HepG2 (cell line): ENCODE results near the gene NIP7. TPM values are rescaled to one million over a fixed set of nuclear protein-coding genes. Genes with fewer than 3 reads are reported as not detected.

Source experiments
- ATAC-seq: fragments of 200-7000 bp; cut with Tn5 transposase; 3 replicates; pipeline ENCODE4 v1.9.1; 2020; ENCODE audit warnings: mild to moderate bottlenecking, moderate library complexity
- BruUV-seq: library from RNA; stranded (reverse); fragments of 400-500 nt; replicated peaks from 2 replicates; lab custom pipeline; 2021; lab: Mats Ljungman, UMichigan
- CTCF ChIA-PET: fragments of 300-600 bp; formaldehyde crosslinking; extraction: SDS; loops from one replicate; lab custom pipeline; 2021; ENCODE audit warnings: low total read pairs, inconsistent platforms, low intra/inter-chr PET ratio; lab: Yijun Ruan, JAX
- POLR2A ChIA-PET: fragments of 350-600 bp; sonication (Branson Sonifier 250); formaldehyde crosslinking; loops from one replicate; lab custom pipeline; 2020; ENCODE audit warnings: antibody characterized with exemption, inconsistent platforms; lab: Yijun Ruan, JAX
- DNase-seq: peaks from one replicate; pipeline ENCODE4 v3.0.0-alpha.2; 2015; ENCODE audit warnings: low spot score
- FAIRE-seq: peaks from 3 replicates; lab custom pipeline; 2011; peaks lifted over from hg19 to GRCh38; lab: Jason Lieb, UNC
- H2AFZ ChIP-seq: one replicate; pipeline ENCODE4 v1.6.1; 2011; ENCODE audit warnings: low read length, inconsistent platforms
- H3K27ac ChIP-seq: fragments of 300-600 bp; 3 replicates; pipeline ENCODE4 v1.8.0; 2011; ENCODE audit warnings: mixed run types, mild to moderate bottlenecking, mixed read lengths, low read length, inconsistent platforms; ENCODE audit not compliant: insufficient read depth; ENCODE audit errors: extremely low read length
- H3K27me3 ChIP-seq, 2 experiments: fragments of 200-600 bp in 1 of 2; 2 replicates in 1 of 2; 3 replicates in 1 of 2; pipeline versions ENCODE4 v1.6.0 to v1.8.0; 2011; ENCODE audit warnings: low read length in 2 of 2, mild to moderate bottlenecking in 2 of 2, moderate library complexity in 2 of 2, inconsistent platforms in 1 of 2; ENCODE audit not compliant: insufficient read depth in 2 of 2, control insufficient read depth in 1 of 2
- H3K36me3 ChIP-seq, 2 experiments: fragments of 200-600 bp in 1 of 2; replicated peaks in 1 of 2; 2 replicates in 1 of 2; 3 replicates in 1 of 2; pipeline versions ENCODE4 v1.5.1 to v1.8.0; 2011; ENCODE audit warnings: low read length in 2 of 2, inconsistent platforms in 1 of 2; ENCODE audit not compliant: insufficient read depth in 2 of 2, control insufficient read depth in 1 of 2
- H3K4me1 ChIP-seq: 2 replicates; pipeline ENCODE4 v1.5.1; 2012; ENCODE audit warnings: low read length, inconsistent platforms; ENCODE audit not compliant: insufficient read depth
- H3K4me2 ChIP-seq: 2 replicates; pipeline ENCODE4 v1.6.0; 2011; ENCODE audit warnings: low read depth, low read length, inconsistent platforms
- H3K4me3 ChIP-seq, 3 experiments: fragments of 200-600 bp in 1 of 3; sonication (generic), shearing (Covaris generic) in 1 of 3; replicated peaks in 1 of 3; 2 replicates each; pipeline ENCODE4 v1.5.1; 2011 to 2016; ENCODE audit warnings: low read length in 3 of 3, inconsistent platforms in 2 of 3, low read depth in 2 of 3, mild to moderate bottlenecking in 2 of 3, control low read depth in 1 of 3, mixed read lengths in 1 of 3; ENCODE audit not compliant: insufficient read depth in 1 of 3
- H3K79me2 ChIP-seq: one replicate; pipeline ENCODE4 v1.6.1; 2011; ENCODE audit warnings: low read length, inconsistent platforms; ENCODE audit not compliant: insufficient read depth
- H3K9ac ChIP-seq: 2 replicates; pipeline ENCODE4 v1.6.0; 2011; ENCODE audit warnings: mild to moderate bottlenecking, low read depth, low read length, inconsistent platforms; ENCODE audit not compliant: insufficient read depth
- H3K9me3 ChIP-seq: 2 replicates; pipeline ENCODE4 v1.5.1; 2012; ENCODE audit warnings: mild to moderate bottlenecking, low read length
- H4K20me1 ChIP-seq: 2 replicates; pipeline ENCODE4 v1.6.0; 2011; ENCODE audit warnings: inconsistent platforms, mild to moderate bottlenecking, low read length, moderate library complexity; ENCODE audit not compliant: insufficient read depth
- ATAD3A ChIP-seq: sonication (generic); formaldehyde crosslinking; IDR thresholded peaks from 2 replicates; pipeline ENCODE4 v1.4.0; 2020; ENCODE audit warnings: missing genetic modification reagents
- CCAR2 ChIP-seq: fragments of 200-400 bp; formaldehyde crosslinking; optimal IDR thresholded peaks from 2 replicates; pipeline ENCODE3; 2018; ENCODE audit warnings: low read depth, mild to moderate bottlenecking, low read length, moderate library complexity
- CEBPG ChIP-seq: IDR thresholded peaks from 2 replicates; pipeline ENCODE4 v1.6.1; 2016
- IRX3 ChIP-seq: sonication (generic); formaldehyde crosslinking; IDR thresholded peaks from 2 replicates; pipeline ENCODE4 v1.8.1; 2023; ENCODE audit warnings: mild to moderate bottlenecking, low read depth, missing genetic modification reagents, borderline replicate concordance
- KLF13 ChIP-seq: sonication (generic); formaldehyde crosslinking; IDR thresholded peaks from 2 replicates; pipeline ENCODE4 v1.4.0; 2020; ENCODE audit warnings: mild to moderate bottlenecking, missing genetic modification reagents
- MIXL1 ChIP-seq: IDR thresholded peaks from 2 replicates; pipeline ENCODE4 v1.6.1; 2016
- ONECUT2 ChIP-seq: sonication (generic); formaldehyde crosslinking; IDR thresholded peaks from 2 replicates; pipeline ENCODE4 v1.4.0; 2020; ENCODE audit warnings: missing genetic modification reagents
- PTBP1 ChIP-seq: fragments of 200-400 bp; formaldehyde crosslinking; IDR thresholded peaks from 2 replicates; pipeline ENCODE4 v1.6.1; 2018; ENCODE audit warnings: low read length, low read depth; ENCODE audit not compliant: poor library complexity, severe bottlenecking
- RBFOX2 ChIP-seq: fragments of 200-400 bp; formaldehyde crosslinking; IDR thresholded peaks from 2 replicates; pipeline ENCODE4 v1.6.1; 2017; ENCODE audit warnings: low read depth, mild to moderate bottlenecking, low read length
- SMYD3 ChIP-seq: sonication (generic); formaldehyde crosslinking; IDR thresholded peaks from 2 replicates; pipeline ENCODE4 v1.8.1; 2023; ENCODE audit warnings: mild to moderate bottlenecking, missing genetic modification reagents
- SOX5 ChIP-seq: IDR thresholded peaks from 2 replicates; pipeline ENCODE4 v1.6.1; 2016; ENCODE audit warnings: borderline replicate concordance
- SP1 ChIP-seq, 2 experiments: fragments of 450-650 bp in 1 of 2; sonication (generic) in 1 of 2; formaldehyde crosslinking in 1 of 2; IDR thresholded peaks; 2 replicates each; pipeline versions ENCODE4 v1.4.0 to v1.6.1; 2016 to 2020; ENCODE audit warnings: missing genetic modification reagents in 1 of 2
- STAG1 ChIP-seq: sonication (generic); formaldehyde crosslinking; IDR thresholded peaks from 2 replicates; pipeline ENCODE4 v1.4.0; 2020; ENCODE audit warnings: missing genetic modification reagents
- SYNCRIP ChIP-seq: fragments of 200-400 bp; formaldehyde crosslinking; IDR thresholded peaks from 2 replicates; pipeline ENCODE4 v1.6.1; 2018; ENCODE audit warnings: mild to moderate bottlenecking, low read depth, low read length; ENCODE audit not compliant: insufficient read depth
- TBP ChIP-seq: sonication (generic); formaldehyde crosslinking; IDR thresholded peaks from 2 replicates; pipeline ENCODE4 v1.5.0; 2020; ENCODE audit warnings: missing genetic modification reagents
- THAP8 ChIP-seq: sonication (generic); formaldehyde crosslinking; IDR thresholded peaks from 2 replicates; pipeline ENCODE4 v1.5.1; 2020; ENCODE audit warnings: missing genetic modification reagents, mild to moderate bottlenecking, borderline replicate concordance
- YY1 ChIP-seq: IDR thresholded peaks from 2 replicates; pipeline ENCODE4 v1.6.1; 2011; ENCODE audit warnings: low read length, low read depth, moderate library complexity, mild to moderate bottlenecking; ENCODE audit not compliant: insufficient read depth, insufficient replicate concordance
- ZBTB42 ChIP-seq: sonication (generic); formaldehyde crosslinking; IDR thresholded peaks from 2 replicates; pipeline ENCODE4 v1.5.0; 2020; ENCODE audit warnings: mild to moderate bottlenecking, missing genetic modification reagents
- ZNF20 ChIP-seq: sonication (generic); formaldehyde crosslinking; IDR thresholded peaks from 2 replicates; pipeline ENCODE4 v1.4.0; 2020; ENCODE audit warnings: mild to moderate bottlenecking, moderate library complexity, missing genetic modification reagents
- ZNF274 ChIP-seq: sonication (generic); formaldehyde crosslinking; IDR thresholded peaks from 2 replicates; pipeline ENCODE4 v1.5.1; 2020; ENCODE audit warnings: mild to moderate bottlenecking, missing genetic modification reagents
- ZNF292 ChIP-seq: sonication (generic); formaldehyde crosslinking; IDR thresholded peaks from 2 replicates; pipeline ENCODE4 v1.8.1; 2022; ENCODE audit warnings: mild to moderate bottlenecking, low read depth, missing genetic modification reagents, borderline replicate concordance
- WGBS: methylation state at CpG from one replicate; pipeline ENCODE4 v1.1.6; 2017; ENCODE audit warnings: low lambda C conversion rate; 5-methylcytosine and 5-hydroxymethylcytosine counted together
- in situ Hi-C: cut with HindIII; loops from 2 replicates; pipeline ENCODE4 v1.10.0; 2017; ENCODE audit warnings: low pct_unique_long_range_greater_than_20kb; ENCODE audit not compliant: extremely low pct_ligation_motif_present
- intact Hi-C: fragments of 100-400 bp; cut with micrococcal nuclease; formaldehyde crosslinking; loops from one replicate; pipeline ENCODE4 v1.10.0; 2022; ENCODE audit not compliant: unreplicated experiment
- polyA plus RNA-seq, 8 experiments: library from polyadenylated mRNA; depleted of rRNA in 3 of 8; stranded (reverse) in 7 of 8; unstranded in 1 of 8; fragments of >200 nt; fragmentation: Illumina TruSeq in 4 of 8; extraction: Trizol in 4 of 8; gene quantifications; 2 replicates each; pipeline versions ENCODE4 v1.2.1 to v1.2.3, GENCODE V29; 2011 to 2016; ENCODE audit warnings: low read depth in 4 of 8, missing spikeins in 1 of 8, mixed read lengths in 1 of 8; ENCODE audit not compliant: insufficient read depth in 1 of 8
- total RNA-seq, 5 experiments: library from RNA; depleted of rRNA; stranded (reverse); fragments of >200 nt; fragmentation: Illumina TruSeq; extraction: Trizol; gene quantifications; 2 replicates each; pipeline ENCODE4 v1.2.3, GENCODE V29; 2016; ENCODE audit warnings: low read depth in 1 of 5
- TF ChIP-seq, protein P1 (sequence below): IDR thresholded peaks from 2 replicates; pipeline ENCODE4 v1.6.1; 2016; ENCODE audit warnings: low read depth

NIP7 gene
- total and polyA plus RNA-seq, 2 of the 13 experiments (the other 11 are each of a cell fraction or from before 2014, with no cell fraction given): 15.3 to 114 TPM

DNA sequence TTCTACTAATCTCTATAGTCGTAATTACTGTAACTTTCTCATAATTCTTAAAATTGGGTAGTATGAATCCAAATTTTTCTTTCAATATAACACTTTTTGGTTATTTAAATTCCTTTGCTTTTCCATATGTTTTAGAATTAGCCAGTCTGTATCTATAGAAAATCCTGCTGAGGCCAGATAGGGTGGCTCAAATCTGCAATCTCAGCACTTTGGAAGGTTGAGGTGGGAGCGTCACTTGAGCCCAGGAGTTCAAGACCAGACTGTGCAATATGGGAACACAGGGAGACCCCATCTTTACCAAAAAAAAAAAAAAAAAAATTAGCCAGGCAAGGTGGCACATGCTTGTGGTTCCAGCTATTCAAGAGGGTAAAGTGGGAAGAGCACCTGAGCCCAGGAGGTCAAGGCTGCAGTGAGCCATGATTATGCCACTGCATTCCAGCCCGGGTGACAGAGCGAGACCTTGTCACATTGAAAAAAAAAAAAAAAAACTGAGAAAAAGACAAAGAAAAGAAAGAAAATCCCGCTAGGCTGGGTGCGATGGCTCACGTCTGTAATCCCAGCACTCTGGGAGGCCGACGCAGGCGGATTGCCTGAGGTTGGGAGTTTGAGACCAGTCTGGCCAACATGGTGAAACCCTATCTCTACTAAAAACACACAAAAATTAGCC lies 37.0 kb downstream of the NIP7 start (continued):
- no peak for TF ChIP-seq SYNCRIP
- TF ChIP-seq CEBPG (CRISPR knock-in tag): 0 out of 2 replicates have a peak, but pooled peaks have one; percentile 14
- TF ChIP-seq ZBTB42 (CRISPR knock-in tag): no peak
- 0 out of 2 replicates have a peak, but pooled peaks have one; percentile 11 for TF ChIP-seq SOX5 (CRISPR knock-in tag)
- TF ChIP-seq SP1 (IDR thresholded peaks at IDR 0.05): no peak
- no peak for TF ChIP-seq SP1 (CRISPR knock-in tag; IDR thresholded peaks at IDR 0.05)

- H3K36me3 ChIP-seq: peaks cover 11 to 42% of the 10 kb centered on the region in 2 experiments
- CTCF ChIA-PET: no interaction called here
- peaks cover 21% of the 10 kb centered on the region for H3K79me2 ChIP-seq
- WGBS: 16% methylated on average over 1 of the region's 1 CpG
- intact Hi-C loops: no loop called here
- H3K27me3 ChIP-seq: no peaks in the 10 kb centered on the region; a peak in 1 of 5 replicates
- no peak overlapping the region for H2AFZ ChIP-seq
- H3K9me3 ChIP-seq: no peaks in the 10 kb centered on the region
- no TSS peak for BruUV-seq
- in situ Hi-C loops: no loop called here
- ATAC-seq: peak; percentile 86
- POLR2A ChIA-PET: interaction anchor here (0.6 to 2.4 kb wide), 4 partner anchors 18 to 39 kb away, joined by 3 to 14 read pairs (median 4); no protein-coding TSS in a partner anchor
- no peak overlapping the region for H3K4me2 ChIP-seq
- no peaks in the 10 kb centered on the region for H4K20me1 ChIP-seq
- H3K4me3 ChIP-seq: no peak overlapping the region
- H3K9ac ChIP-seq: peak overlapping the region; percentile 12; the same call in 1 of the 2 replicates
- peak; percentile 53 for FAIRE-seq
- peaks cover 66% of the 10 kb centered on the region for H3K4me1 ChIP-seq
- DNase-seq: peak; percentile 52
- peak overlapping the region; percentile 52 for H3K27ac ChIP-seq
- TF ChIP-seq SP1 (IDR thresholded peaks at IDR 0.05): no peak
- no peak for TF ChIP-seq SP1 (CRISPR knock-in tag; IDR thresholded peaks at IDR 0.05)
- no peak for TF ChIP-seq ZNF274 (CRISPR knock-in tag)
- TF ChIP-seq TBP (CRISPR knock-in tag): no peak
- TF ChIP-seq ZNF20 (CRISPR knock-in tag): no peak
- TF ChIP-seq ZNF292 (CRISPR knock-in tag): peak; percentile 53; the same call in 1 of the 2 replicates
- TF ChIP-seq YY1: no peak
- no peak for TF ChIP-seq CCAR2
- no peak for TF ChIP-seq KLF13 (CRISPR knock-in tag)
- TF ChIP-seq, protein P1, sequence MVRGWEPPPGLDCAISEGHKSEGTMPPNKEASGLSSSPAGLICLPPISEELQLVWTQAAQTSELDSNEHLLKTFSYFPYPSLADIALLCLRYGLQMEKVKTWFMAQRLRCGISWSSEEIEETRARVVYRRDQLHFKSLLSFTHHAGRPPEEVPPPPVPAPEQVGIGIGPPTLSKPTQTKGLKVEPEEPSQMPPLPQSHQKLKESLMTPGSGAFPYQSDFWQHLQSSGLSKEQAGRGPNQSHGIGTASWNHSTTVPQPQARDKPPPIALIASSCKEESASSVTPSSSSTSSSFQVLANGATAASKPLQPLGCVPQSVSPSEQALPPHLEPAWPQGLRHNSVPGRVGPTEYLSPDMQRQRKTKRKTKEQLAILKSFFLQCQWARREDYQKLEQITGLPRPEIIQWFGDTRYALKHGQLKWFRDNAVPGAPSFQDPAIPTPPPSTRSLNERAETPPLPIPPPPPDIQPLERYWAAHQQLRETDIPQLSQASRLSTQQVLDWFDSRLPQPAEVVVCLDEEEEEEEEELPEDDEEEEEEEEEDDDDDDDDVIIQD (CRISPR knock-in tag): peak; percentile 56; the same call in 1 of the 2 replicates
- TF ChIP-seq ATAD3A (CRISPR knock-in tag): no peak
- TF ChIP-seq MIXL1: 0 out of 2 replicates have a peak, but pooled peaks have one; percentile 24
- TF ChIP-seq ONECUT2: peak; percentile 52; the same call in 1 of the 2 replicates
- no peak for TF ChIP-seq THAP8
- peak; percentile 36; the same call in 1 of the 2 replicates for TF ChIP-seq RBFOX2
- 0 out of 2 replicates have a peak, but pooled peaks have one; percentile 27 for TF ChIP-seq IRX3 (CRISPR knock-in tag)
- TF ChIP-seq STAG1 (CRISPR knock-in tag): no peak
- no peak for TF ChIP-seq SMYD3
- TF ChIP-seq PTBP1: no peak
These were observed 38.5 kb downstream of the NIP7 start for GRCh38 chr16:69378036-69378435.
